ENCODE data around the gene BMP10.

The BMP10 gene

DNA sequence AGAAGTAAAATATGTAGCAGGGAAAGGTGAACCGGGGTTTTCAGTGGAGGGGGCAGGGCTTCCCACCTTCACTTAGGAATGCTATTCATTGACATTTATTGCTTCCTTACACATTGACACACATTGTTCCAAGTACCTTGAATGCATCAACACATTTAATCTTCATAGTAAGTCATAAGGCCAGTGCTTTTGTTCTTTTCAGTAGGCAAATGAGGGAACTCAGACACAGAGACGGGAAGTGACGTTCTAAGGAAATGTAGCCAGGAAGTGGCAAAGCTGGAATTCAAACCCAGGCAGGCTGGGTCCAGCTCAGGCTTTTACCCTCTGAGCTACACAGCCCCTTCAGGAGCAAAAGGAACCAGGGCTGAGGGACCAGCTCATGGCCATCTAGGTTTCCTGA lies 20.7 kb downstream of the BMP10 start:
- H3K4me3 ChIP-seq (ENCODE audit: low read length) = no peak overlapping the region
- no peaks in the 10 kb centered on the region for H3K9me3 ChIP-seq (ENCODE audit: control insufficient read depth, insufficient read depth, low read length)
- H3K27me3 ChIP-seq (ENCODE audit: control insufficient read depth, low read length) = no peaks in the 10 kb centered on the region
- H3K9me2 ChIP-seq (replicated peaks; ENCODE audit: control insufficient read depth, low read length) = no peaks in the 10 kb centered on the region
- no peaks in the 10 kb centered on the region for H3K79me2 ChIP-seq (ENCODE audit: control insufficient read depth, low read length)
- no peaks in the 10 kb centered on the region for H4K20me1 ChIP-seq (ENCODE audit: control insufficient read depth, insufficient read depth, low read depth, low read length)
- no peaks in the 10 kb centered on the region for H3K4me1 ChIP-seq (ENCODE audit: control insufficient read depth, low read length)
- H3F3A ChIP-seq (ENCODE audit: control insufficient read depth, insufficient read depth) = no peaks in the 10 kb centered on the region
- H3K4me2 ChIP-seq (ENCODE audit: low read length) = no peak overlapping the region
- no peak overlapping the region for H3K27ac ChIP-seq (ENCODE audit: low read depth, low read length)
- TF ChIP-seq EZH2phosphoT487 (IDR thresholded peaks at IDR 0.05; ENCODE audit: borderline replicate concordance, low read length) = no peak
- no peaks in the 10 kb centered on the region for H3K36me3 ChIP-seq (ENCODE audit: control insufficient read depth, low read length)

GRCh38 chr2:68849579-68850030 lies 21.6 kb downstream of the BMP10 start:
- H3F3A ChIP-seq (ENCODE audit: control insufficient read depth, insufficient read depth) = no peaks in the 10 kb centered on the region
- no peaks in the 10 kb centered on the region for H3K79me2 ChIP-seq (ENCODE audit: control insufficient read depth, low read length)
- no peak overlapping the region for H3K4me2 ChIP-seq (ENCODE audit: low read length)
- no peaks in the 10 kb centered on the region for H3K4me1 ChIP-seq (ENCODE audit: control insufficient read depth, low read length)
- H3K27me3 ChIP-seq (ENCODE audit: control insufficient read depth, low read length) = no peaks in the 10 kb centered on the region
- no peak overlapping the region for H3K4me3 ChIP-seq (ENCODE audit: low read length)
- H3K9me2 ChIP-seq (replicated peaks; ENCODE audit: control insufficient read depth, low read length) = no peaks in the 10 kb centered on the region
- no peaks in the 10 kb centered on the region for H4K20me1 ChIP-seq (ENCODE audit: control insufficient read depth, insufficient read depth, low read depth, low read length)
- TF ChIP-seq, protein P1, sequence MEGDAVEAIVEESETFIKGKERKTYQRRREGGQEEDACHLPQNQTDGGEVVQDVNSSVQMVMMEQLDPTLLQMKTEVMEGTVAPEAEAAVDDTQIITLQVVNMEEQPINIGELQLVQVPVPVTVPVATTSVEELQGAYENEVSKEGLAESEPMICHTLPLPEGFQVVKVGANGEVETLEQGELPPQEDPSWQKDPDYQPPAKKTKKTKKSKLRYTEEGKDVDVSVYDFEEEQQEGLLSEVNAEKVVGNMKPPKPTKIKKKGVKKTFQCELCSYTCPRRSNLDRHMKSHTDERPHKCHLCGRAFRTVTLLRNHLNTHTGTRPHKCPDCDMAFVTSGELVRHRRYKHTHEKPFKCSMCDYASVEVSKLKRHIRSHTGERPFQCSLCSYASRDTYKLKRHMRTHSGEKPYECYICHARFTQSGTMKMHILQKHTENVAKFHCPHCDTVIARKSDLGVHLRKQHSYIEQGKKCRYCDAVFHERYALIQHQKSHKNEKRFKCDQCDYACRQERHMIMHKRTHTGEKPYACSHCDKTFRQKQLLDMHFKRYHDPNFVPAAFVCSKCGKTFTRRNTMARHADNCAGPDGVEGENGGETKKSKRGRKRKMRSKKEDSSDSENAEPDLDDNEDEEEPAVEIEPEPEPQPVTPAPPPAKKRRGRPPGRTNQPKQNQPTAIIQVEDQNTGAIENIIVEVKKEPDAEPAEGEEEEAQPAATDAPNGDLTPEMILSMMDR (IDR thresholded peaks at IDR 0.05; ENCODE audit: low read depth, low read length, poor library complexity, severe bottlenecking) = no peak
- TF ChIP-seq EZH2phosphoT487 (IDR thresholded peaks at IDR 0.05; ENCODE audit: borderline replicate concordance, low read length) = no peak
- no peak overlapping the region for H3K27ac ChIP-seq (ENCODE audit: low read depth, low read length)
- H3K9me3 ChIP-seq (ENCODE audit: control insufficient read depth, insufficient read depth, low read length) = no peaks in the 10 kb centered on the region
- H3K36me3 ChIP-seq (ENCODE audit: control insufficient read depth, low read length) = no peaks in the 10 kb centered on the region

- H3K27me3 ChIP-seq (ENCODE audit: control insufficient read depth, low read length) = no peaks in the 10 kb centered on the region
- no peak overlapping the region for H3K4me3 ChIP-seq (ENCODE audit: low read length)
- H3F3A ChIP-seq (ENCODE audit: control insufficient read depth, insufficient read depth) = no peaks in the 10 kb centered on the region
- no peaks in the 10 kb centered on the region for H3K9me2 ChIP-seq (replicated peaks; ENCODE audit: control insufficient read depth, low read length)
- TF ChIP-seq, protein P1 (IDR thresholded peaks at IDR 0.05; ENCODE audit: low read depth, low read length, poor library complexity, severe bottlenecking) = no peak
- H3K9me3 ChIP-seq (ENCODE audit: control insufficient read depth, insufficient read depth, low read length) = no peaks in the 10 kb centered on the region
- H3K27ac ChIP-seq (ENCODE audit: low read depth, low read length) = no peak overlapping the region
- H3K4me1 ChIP-seq (ENCODE audit: control insufficient read depth, low read length) = no peaks in the 10 kb centered on the region
- no peak overlapping the region for H3K4me2 ChIP-seq (ENCODE audit: low read length)
- H3K79me2 ChIP-seq (ENCODE audit: control insufficient read depth, low read length) = no peaks in the 10 kb centered on the region
- H4K20me1 ChIP-seq (ENCODE audit: control insufficient read depth, insufficient read depth, low read depth, low read length) = no peaks in the 10 kb centered on the region
- H3K36me3 ChIP-seq (ENCODE audit: control insufficient read depth, low read length) = no peaks in the 10 kb centered on the region
Observed at GRCh38 chr2:68847751-68848150, 23.4 kb downstream of the BMP10 start.

DNA sequence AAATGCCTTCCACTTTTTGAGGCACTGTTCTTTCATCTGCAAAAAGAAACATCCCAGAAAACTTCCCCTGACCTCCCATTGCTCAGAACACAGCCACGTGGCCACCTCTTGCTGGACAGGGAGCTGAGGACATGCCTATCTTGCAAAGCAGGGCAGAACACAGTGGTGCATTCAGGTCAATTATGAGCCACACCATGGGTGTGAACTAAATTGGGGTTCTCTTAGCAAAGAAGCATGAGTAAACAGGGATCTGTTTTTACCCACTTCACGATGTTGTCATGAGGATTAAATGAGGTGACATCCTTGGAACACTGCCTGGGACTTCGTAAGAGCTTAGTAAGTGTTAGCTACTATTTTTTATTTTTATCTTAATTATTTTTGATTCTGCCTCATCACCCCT lies 25.1 kb downstream of the BMP10 start:
- Histone ChIP-seq H3K4me3 (ENCODE audit: low read length) (no peak overlapping the region), H3K27me3 (ENCODE audit: control insufficient read depth, low read length) (no peaks in the 10 kb centered on the region), H4K20me1 (ENCODE audit: control insufficient read depth, insufficient read depth, low read depth, low read length) (no peaks in the 10 kb centered on the region), H3K36me3 (ENCODE audit: control insufficient read depth, low read length) (no peaks in the 10 kb centered on the region), H3K9me3 (ENCODE audit: control insufficient read depth, insufficient read depth, low read length) (no peaks in the 10 kb centered on the region), H3K4me2 (ENCODE audit: low read length) (no peak overlapping the region), H3F3A (ENCODE audit: control insufficient read depth, insufficient read depth) (no peaks in the 10 kb centered on the region), H3K4me1 (ENCODE audit: control insufficient read depth, low read length) (no peaks in the 10 kb centered on the region), H3K79me2 (ENCODE audit: control insufficient read depth, low read length) (no peaks in the 10 kb centered on the region), H3K9me2 (replicated peaks; ENCODE audit: control insufficient read depth, low read length) (no peaks in the 10 kb centered on the region), H3K27ac (ENCODE audit: low read depth, low read length) (no peak overlapping the region)
- no peak for TF ChIP-seq EZH2phosphoT487 (IDR thresholded peaks at IDR 0.05; ENCODE audit: borderline replicate concordance, low read length)
- TF ChIP-seq, protein P1 (IDR thresholded peaks at IDR 0.05; ENCODE audit: low read depth, low read length, poor library complexity, severe bottlenecking) = no peak

All from DOHH2 (cell line).